Measurements from ENCODE around the gene TDRD10. TPM values are rescaled to one million over a fixed set of nuclear protein-coding genes. Genes with fewer than 3 reads are reported as not detected.

TDRD10 gene
- total and polyA plus RNA-seq, 2 donors (not counting 1 experiment from before 2014, with no cell fraction given), result 0.06 TPM; not detected in 1

DNA sequence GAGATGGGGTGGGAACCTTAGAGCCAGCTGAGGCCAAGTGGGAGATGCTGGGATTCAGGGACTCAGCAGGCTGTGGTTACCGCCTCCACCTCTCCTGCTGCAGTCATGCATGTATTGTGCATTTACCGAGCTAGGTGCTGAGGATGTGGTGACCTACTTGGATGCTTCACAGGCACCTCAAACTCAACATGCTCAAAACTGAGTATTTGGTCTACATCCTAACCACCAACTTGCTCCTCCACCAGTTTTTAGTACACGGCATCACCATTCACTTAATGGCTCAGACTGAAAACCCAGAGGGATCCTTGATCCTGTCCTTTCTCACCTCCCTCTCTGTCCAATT, 71.1 kb downstream of the TDRD10 start:
- Mint-ChIP-seq H3K27ac (no peak overlapping the region), H3K4me3 (no peak overlapping the region), H3K9me3 (ENCODE audit: insufficient read depth) (no peaks in the 10 kb centered on the region), H3K27me3 (peaks cover 30% of the 10 kb centered on the region), H3K4me1 (no peaks in the 10 kb centered on the region)
- no peak overlapping the region for H2AFZ ChIP-seq (ENCODE audit: insufficient read depth, low read depth, low read length, poor library complexity, severe bottlenecking)
- H3K27ac ChIP-seq (ENCODE audit: low read length in 2 of 2), result no peak overlapping the region
- H3K4me2 ChIP-seq (replicated peaks; ENCODE audit: low read depth, low read length, poor library complexity, severe bottlenecking), result no peak overlapping the region
- peaks cover 0 to 1% of the 10 kb centered on the region in 2 experiments for H3K36me3 ChIP-seq (replicated peaks in 1 of 2; ENCODE audit: control extremely low read depth in 1 of 2, control insufficient read depth in 1 of 2, extremely low read depth in 1 of 2, insufficient read depth in 2 of 2, low read length in 1 of 2)
- 53% methylated on average over 2 of the region's 3 CpGs for WGBS (ENCODE audit: insufficient coverage)
- H3K79me2 ChIP-seq (ENCODE audit: control insufficient read depth, insufficient read depth, low read length), result no peaks in the 10 kb centered on the region
- H3K9ac ChIP-seq (ENCODE audit: low read length), result no peak overlapping the region
- H3K4me3 ChIP-seq (ENCODE audit: control extremely low read depth in 1 of 5, extremely low read depth in 1 of 5, insufficient read depth in 1 of 5, low read depth in 2 of 5, low read length in 4 of 5), result no peak overlapping the region
- DNase-seq (no peak), ATAC-seq (ENCODE audit: low read depth) (no peak)
- ChIA-PET CTCF (interaction anchor here (1.0 kb wide), 1 partner anchor 13 kb away, joined by 6 read pairs; no protein-coding TSS in a partner anchor), POLR2A (no interaction called here)
- H3K4me1 ChIP-seq (ENCODE audit: control insufficient read depth in 2 of 2, insufficient read depth in 2 of 2, low read length in 2 of 2), result peaks cover under 1 to 1% of the 10 kb centered on the region in 2 donors
- H3K9me3 ChIP-seq (ENCODE audit: control extremely low read depth in 1 of 3, control insufficient read depth in 2 of 3, insufficient read depth in 1 of 3, low read length in 2 of 3), result peaks cover 0 to 8% (median 0%) of the 10 kb centered on the region in 3 donors
- H3K27me3 ChIP-seq (replicated peaks in 1 of 4; ENCODE audit: control extremely low read depth in 1 of 4, control insufficient read depth in 3 of 4, insufficient read depth in 4 of 4, low read length in 3 of 4), result peaks cover 0 to 19% (median 3%) of the 10 kb centered on the region in 4 experiments
- TF ChIP-seq EZH2 (IDR thresholded peaks at IDR 0.05; ENCODE audit: borderline replicate concordance, insufficient read depth, low read depth, low read length, poor library complexity, severe bottlenecking), result no peak
- TF ChIP-seq, protein P1, sequence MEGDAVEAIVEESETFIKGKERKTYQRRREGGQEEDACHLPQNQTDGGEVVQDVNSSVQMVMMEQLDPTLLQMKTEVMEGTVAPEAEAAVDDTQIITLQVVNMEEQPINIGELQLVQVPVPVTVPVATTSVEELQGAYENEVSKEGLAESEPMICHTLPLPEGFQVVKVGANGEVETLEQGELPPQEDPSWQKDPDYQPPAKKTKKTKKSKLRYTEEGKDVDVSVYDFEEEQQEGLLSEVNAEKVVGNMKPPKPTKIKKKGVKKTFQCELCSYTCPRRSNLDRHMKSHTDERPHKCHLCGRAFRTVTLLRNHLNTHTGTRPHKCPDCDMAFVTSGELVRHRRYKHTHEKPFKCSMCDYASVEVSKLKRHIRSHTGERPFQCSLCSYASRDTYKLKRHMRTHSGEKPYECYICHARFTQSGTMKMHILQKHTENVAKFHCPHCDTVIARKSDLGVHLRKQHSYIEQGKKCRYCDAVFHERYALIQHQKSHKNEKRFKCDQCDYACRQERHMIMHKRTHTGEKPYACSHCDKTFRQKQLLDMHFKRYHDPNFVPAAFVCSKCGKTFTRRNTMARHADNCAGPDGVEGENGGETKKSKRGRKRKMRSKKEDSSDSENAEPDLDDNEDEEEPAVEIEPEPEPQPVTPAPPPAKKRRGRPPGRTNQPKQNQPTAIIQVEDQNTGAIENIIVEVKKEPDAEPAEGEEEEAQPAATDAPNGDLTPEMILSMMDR (IDR thresholded peaks at IDR 0.05), result no peak
- H4K20me1 ChIP-seq (ENCODE audit: control insufficient read depth, insufficient read depth, low read length, poor library complexity, severe bottlenecking), result no peaks in the 10 kb centered on the region
- intact Hi-C loops (cut with micrococcal nuclease), result no loop called here

DNA sequence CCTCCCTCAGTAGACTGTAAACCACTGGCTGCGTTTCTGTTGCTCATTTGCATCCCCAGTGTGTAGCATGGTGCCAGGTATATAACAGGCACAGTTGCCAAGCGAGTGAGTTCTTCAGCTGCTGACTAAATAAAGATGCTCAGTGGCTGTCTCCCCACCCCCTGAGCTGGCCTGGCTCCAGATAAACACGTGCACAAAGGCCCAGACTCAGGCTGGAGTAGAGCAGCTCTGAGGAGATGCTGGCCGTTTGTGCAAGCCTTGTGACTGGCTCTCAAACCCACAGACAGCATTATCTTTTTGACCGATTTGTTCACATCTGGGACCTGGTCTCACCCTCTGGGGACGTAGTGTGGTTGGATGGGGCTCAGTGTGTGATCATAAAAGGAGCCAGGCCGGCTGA, 72.7 kb downstream of the TDRD10 start:
- no peaks in the 10 kb centered on the region for H3K4me1 Mint-ChIP-seq
- Histone ChIP-seq H3K27me3 (replicated peaks in 1 of 4; ENCODE audit: control extremely low read depth in 1 of 4, control insufficient read depth in 3 of 4, insufficient read depth in 4 of 4, low read length in 3 of 4) (peaks cover 0 to 8% (median 0%) of the 10 kb centered on the region in 4 experiments), H3K9me3 (ENCODE audit: control extremely low read depth in 1 of 3, control insufficient read depth in 2 of 3, insufficient read depth in 1 of 3, low read length in 2 of 3) (peaks cover 0 to 4% (median 0%) of the 10 kb centered on the region in 3 donors), H3K36me3 (replicated peaks in 1 of 2; ENCODE audit: control extremely low read depth in 1 of 2, control insufficient read depth in 1 of 2, extremely low read depth in 1 of 2, insufficient read depth in 2 of 2, low read length in 1 of 2) (peaks cover 0 to 15% of the 10 kb centered on the region in 2 experiments), H3K4me3 (ENCODE audit: control extremely low read depth in 1 of 5, extremely low read depth in 1 of 5, insufficient read depth in 1 of 5, low read depth in 2 of 5, low read length in 4 of 5) (no peak overlapping the region), H3K4me2 (replicated peaks; ENCODE audit: low read depth, low read length, poor library complexity, severe bottlenecking) (no peak overlapping the region), H4K20me1 (ENCODE audit: control insufficient read depth, insufficient read depth, low read length, poor library complexity, severe bottlenecking) (no peaks in the 10 kb centered on the region), H3K4me1 (ENCODE audit: control insufficient read depth in 2 of 2, insufficient read depth in 2 of 2, low read length in 2 of 2) (no peaks in the 10 kb centered on the region), H2AFZ (ENCODE audit: insufficient read depth, low read depth, low read length, poor library complexity, severe bottlenecking) (no peak overlapping the region), H3K79me2 (ENCODE audit: control insufficient read depth, insufficient read depth, low read length) (no peaks in the 10 kb centered on the region), H3K27ac (ENCODE audit: low read length in 2 of 2) (no peak overlapping the region), H3K9ac (ENCODE audit: low read length) (no peak overlapping the region)
- intact Hi-C loops (cut with micrococcal nuclease), result no loop called here
- WGBS (ENCODE audit: insufficient coverage), result 24% methylated on average over 4 of the region's 7 CpGs
- H3K4me3 Mint-ChIP-seq, result no peak overlapping the region
- POLR2A ChIA-PET, result no interaction called here
- no peak for ATAC-seq (ENCODE audit: low read depth)
- H3K27ac Mint-ChIP-seq, result no peak overlapping the region
- H3K27me3 Mint-ChIP-seq, result peaks cover 16% of the 10 kb centered on the region
- no peaks in the 10 kb centered on the region for H3K9me3 Mint-ChIP-seq (ENCODE audit: insufficient read depth)
- CTCF ChIA-PET, result no interaction called here
- TF ChIP-seq, protein P1 (IDR thresholded peaks at IDR 0.05), result no peak
- no peak for TF ChIP-seq EZH2 (IDR thresholded peaks at IDR 0.05; ENCODE audit: borderline replicate concordance, insufficient read depth, low read depth, low read length, poor library complexity, severe bottlenecking)
- DNase-seq, result no peak

Measured in B cell (primary cell).